ENCODE data around the gene KRTAP5-9.
"Not testable (repeated sequence)": the region's sequence is repeated elsewhere in the genome, so short reads cannot be mapped to it uniquely, and the experiment has no call there.

Gene KRTAP5-9

GRCh38 chr11:71534711-71535608 lies 13.3 kb upstream of the KRTAP5-9 start:
- not testable (repeated sequence) for DNase-seq (ENCODE audit: low spot score)

GRCh38 chr11:71535825-71536224 lies 12.4 kb upstream of the KRTAP5-9 start:
- no peak for DNase-seq (ENCODE audit: low spot score)

- no peak for DNase-seq (ENCODE audit: low spot score)
Measured at GRCh38 chr11:71537537-71537936, 10.7 kb upstream of the KRTAP5-9 start.

- DNase-seq (ENCODE audit: low spot score): not testable (repeated sequence)
Measured at GRCh38 chr11:71537977-71538665, 10.1 kb upstream of the KRTAP5-9 start, which contains the start of gene KRTAP5-8. TSS of gene KRTAP5-8 (plus strand) at chr11:71538025. CDS start at chr11:71538056, 31 bp downstream.

GRCh38 chr11:71538666-71538990 lies 9.6 kb upstream of the KRTAP5-9 start:
- no peak for DNase-seq (ENCODE audit: low spot score)

- DNase-seq (ENCODE audit: low spot score): no peak
Measured at GRCh38 chr11:71539017-71539416, 9.2 kb upstream of the KRTAP5-9 start.

- not testable (repeated sequence) for DNase-seq (ENCODE audit: low spot score)
Measured at GRCh38 chr11:71539971-71540370, 8.2 kb upstream of the KRTAP5-9 start.

- not testable (repeated sequence) for DNase-seq (ENCODE audit: low spot score)
Measured at GRCh38 chr11:71540521-71541304, 7.5 kb upstream of the KRTAP5-9 start.

- no peak for DNase-seq (ENCODE audit: low spot score)
Measured at GRCh38 chr11:71542382-71542781, 5.8 kb upstream of the KRTAP5-9 start.

GRCh38 chr11:71542879-71543777 lies 5.1 kb upstream of the KRTAP5-9 start:
- no peak for DNase-seq (ENCODE audit: low spot score)

GRCh38 chr11:71543866-71544265 lies 4.4 kb upstream of the KRTAP5-9 start:
- DNase-seq (ENCODE audit: low spot score): no peak

- no peak for DNase-seq (ENCODE audit: low spot score)
Measured at GRCh38 chr11:71544525-71545214, 3.5 kb upstream of the KRTAP5-9 start.

- no peak for DNase-seq (ENCODE audit: low spot score)
Measured at GRCh38 chr11:71545405-71545966, 2.7 kb upstream of the KRTAP5-9 start.

- DNase-seq (ENCODE audit: low spot score): no peak
Measured at GRCh38 chr11:71548716-71549151, 514 bp downstream of the KRTAP5-9 start.

- no peak for DNase-seq (ENCODE audit: low spot score)
Measured at GRCh38 chr11:71551711-71552110, 3.5 kb downstream of the KRTAP5-9 start.

GRCh38 chr11:71554996-71555395 lies 6.8 kb downstream of the KRTAP5-9 start:
- no peak for DNase-seq (ENCODE audit: low spot score)

GRCh38 chr11:71555508-71555907 lies 7.3 kb downstream of the KRTAP5-9 start:
- no peak for DNase-seq (ENCODE audit: low spot score)

- DNase-seq (ENCODE audit: low spot score): no peak
Measured at GRCh38 chr11:71556018-71556417, 7.8 kb downstream of the KRTAP5-9 start.

GRCh38 chr11:71557257-71557656 lies 9.0 kb downstream of the KRTAP5-9 start:
- no peak for DNase-seq (ENCODE audit: low spot score)

- DNase-seq (ENCODE audit: low spot score): no peak
Measured at GRCh38 chr11:71558996-71559395, 10.8 kb downstream of the KRTAP5-9 start.

All from ecto neural progenitor cell (in vitro differentiated cells).